K562 (cell line): ENCODE results near the gene PLOD1. TPM values are rescaled to one million over a fixed set of nuclear protein-coding genes. Genes with fewer than 3 reads are reported as not detected.

ENCODE experiments used
- CBX1 ChIP-seq: sonication (generic); IDR thresholded peaks from 2 replicates; pipeline ENCODE4 v1.6.1; 2016; ENCODE audit warnings: antibody characterized with exemption, low read depth, mild to moderate bottlenecking
- CBX3 ChIP-seq, 2 experiments: IDR thresholded peaks; 1 replicate in 1 of 2; 2 replicates in 1 of 2; pipeline ENCODE4 v1.6.1; 2012; ENCODE audit warnings: inconsistent platforms in 2 of 2, low read length in 2 of 2, borderline replicate concordance in 1 of 2, control low read depth in 1 of 2
- CCNT2 ChIP-seq: IDR thresholded peaks from 2 replicates; pipeline ENCODE4 v1.6.1; 2011; ENCODE audit warnings: borderline replicate concordance, low read depth, mild to moderate bottlenecking, moderate library complexity, mixed read lengths, low read length; ENCODE audit not compliant: insufficient read length; ENCODE audit errors: extremely low read depth
- ELF4 ChIP-seq: fragments of 450-650 bp; formaldehyde crosslinking; IDR thresholded peaks from 2 replicates; pipeline ENCODE4 v1.4.0; 2022; ENCODE audit warnings: missing genetic modification characterization
- MAFF ChIP-seq: IDR thresholded peaks from 2 replicates; pipeline ENCODE4 v1.6.1; 2012; ENCODE audit warnings: low read length, improper control_type of control experiment
- MYBL2 ChIP-seq, 2 experiments: fragments of 450-650 bp in 1 of 2; sonication (generic) in 1 of 2; formaldehyde crosslinking in 1 of 2; IDR thresholded peaks; 2 replicates each; pipeline versions ENCODE4 v1.6.1 to v1.8.1; 2017 to 2022; ENCODE audit warnings: borderline replicate concordance in 1 of 2, inconsistent platforms in 1 of 2, low read depth in 1 of 2, mild to moderate bottlenecking in 1 of 2, missing genetic modification reagents in 1 of 2, moderate library complexity in 1 of 2
- NCOA1 ChIP-seq: fragments of 450-650 bp; IDR thresholded peaks from 2 replicates; pipeline ENCODE4 v1.6.1; 2016; ENCODE audit warnings: low read depth
- RBM15 ChIP-seq: fragments of 200-400 bp; formaldehyde crosslinking; IDR thresholded peaks from 2 replicates; pipeline ENCODE4 v1.6.1; 2018; ENCODE audit warnings: mild to moderate bottlenecking, low read length, moderate library complexity; ENCODE audit not compliant: insufficient read depth
- TRIM24 ChIP-seq, 2 experiments: fragments of 450-650 bp; IDR thresholded peaks; 2 replicates each; pipeline ENCODE4 v1.6.1; 2016
- ZBTB17 ChIP-seq: fragments of 450-650 bp; formaldehyde crosslinking; IDR thresholded peaks from 2 replicates; pipeline ENCODE4 v1.4.0; 2020; ENCODE audit warnings: mild to moderate bottlenecking
- ZNF253 ChIP-seq: fragments of 250-450 bp; sonication (Bioruptor Pico); conservative IDR thresholded peaks from 2 replicates; pipeline ENCODE4 v1.6.1; 2021; ENCODE audit warnings: mild to moderate bottlenecking
- ZNF444 ChIP-seq: fragments of 250-450 bp; sonication (Bioruptor Pico); IDR thresholded peaks from 2 replicates; pipeline ENCODE4 v1.4.0; 2020; ENCODE audit warnings: mild to moderate bottlenecking, moderate library complexity
- polyA plus RNA-seq, 8 experiments: library from polyadenylated mRNA; depleted of rRNA in 4 of 8; stranded (reverse) in 5 of 8; unstranded in 3 of 8; fragments of >200 nt; fragmentation: Nextera tagmentation in 2 of 8; fragmentation: Illumina TruSeq in 1 of 8; extraction: Ambion mirVana in 2 of 8; extraction: Trizol in 1 of 8; gene quantifications; 2 replicates each; pipeline versions ENCODE4 v1.2.1 to v1.2.3, GENCODE V29; 2011 to 2014; ENCODE audit warnings: inconsistent platforms in 1 of 8, missing spikeins in 1 of 8
- total RNA-seq, 7 experiments: library from RNA; depleted of rRNA in 6 of 7; stranded (reverse); fragments of >200 nt in 6 of 7; fragmentation: Illumina TruSeq in 2 of 7; extraction: Trizol in 2 of 7; gene quantifications; 2 replicates each; pipeline versions ENCODE4 v1.2.1 to v1.2.3, GENCODE V29; 2011 to 2021; ENCODE audit warnings: low replicate concordance in 1 of 7

Gene PLOD1
- total and polyA plus RNA-seq, 9 of the 15 experiments (the other 6 are each of a cell fraction or from before 2014, with no cell fraction given), result 16.6 to 90.8 (median 52.7) TPM

GRCh38 chr1:11946647-11947046 is 12.1 kb downstream of the PLOD1 start (continued):
- no peak for TF ChIP-seq MAFF
- TF ChIP-seq CBX3 (IDR thresholded peaks at IDR 0.05; ENCODE audit: borderline replicate concordance in 1 of 2, low read length in 2 of 2), result peak in 1 of 2 experiments; percentile 57; a peak in 1 of 3 replicates
- no peak for TF ChIP-seq CCNT2
- TF ChIP-seq RBM15, result no peak
- TF ChIP-seq CBX1, result 0 out of 2 replicates have a peak, but pooled peaks have one; percentile 17
- TF ChIP-seq MYBL2 (IDR thresholded peaks at IDR 0.05; ENCODE audit: low read depth), result no peak
- TF ChIP-seq MYBL2 (CRISPR knock-in tag; IDR thresholded peaks at IDR 0.05; ENCODE audit: borderline replicate concordance), result no peak
- TF ChIP-seq ZBTB17, result 0 out of 2 replicates have a peak, but pooled peaks have one; percentile 1
- TF ChIP-seq ELF4, result no peak
- no peak for TF ChIP-seq NCOA1
- no peak for TF ChIP-seq ZNF253 (CRISPR knock-in tag)
- no peak for TF ChIP-seq ZNF444 (CRISPR knock-in tag)
- peak in 1 of 2 experiments; percentile 69; a peak in 2 of 4 replicates for TF ChIP-seq TRIM24 (IDR thresholded peaks at IDR 0.05)
- TF ChIP-seq, all 486 proteins: peak for 8
